Epithelial cell of prostate (primary cell): Measurements from ENCODE around the gene CACNA2D1.

Experiments used
- DNase-seq: peaks from one replicate; pipeline ENCODE4 v3.0.0-alpha.2; 2011; ENCODE audit warnings: low read depth, low spot score
- H3K27ac ChIP-seq: fragments of 450-650 bp; 2 replicates; pipeline ENCODE4 v1.5.1; 2017; ENCODE audit warnings: mild to moderate bottlenecking

CACNA2D1 gene

GRCh38 chr7:82293467-82293866 is 150.1 kb downstream of the CACNA2D1 start:
- DNase-seq: no peak
- H3K27ac ChIP-seq: no peak overlapping the region

- no peak overlapping the region for H3K27ac ChIP-seq
- no peak for DNase-seq
These were observed 151.6 kb downstream of the CACNA2D1 start for GRCh38 chr7:82291931-82292330.

- no peak for DNase-seq
- H3K27ac ChIP-seq: no peak overlapping the region
These were observed 153.7 kb downstream of the CACNA2D1 start for GRCh38 chr7:82289889-82290288.

- DNase-seq: no peak
- no peak overlapping the region for H3K27ac ChIP-seq
These were observed 154.4 kb downstream of the CACNA2D1 start for GRCh38 chr7:82289152-82289535.

GRCh38 chr7:82286798-82287140 is 156.8 kb downstream of the CACNA2D1 start:
- H3K27ac ChIP-seq: no peak overlapping the region
- DNase-seq: no peak

- DNase-seq: no peak
- no peak overlapping the region for H3K27ac ChIP-seq
These were observed 157.3 kb downstream of the CACNA2D1 start for GRCh38 chr7:82286096-82286797.

GRCh38 chr7:82284936-82285519 is 158.5 kb downstream of the CACNA2D1 start:
- H3K27ac ChIP-seq: no peak overlapping the region
- DNase-seq: no peak

GRCh38 chr7:82275342-82275741 is 168.2 kb downstream of the CACNA2D1 start:
- no peak overlapping the region for H3K27ac ChIP-seq
- DNase-seq: no peak

- no peak overlapping the region for H3K27ac ChIP-seq
- no peak for DNase-seq
These were observed 168.9 kb downstream of the CACNA2D1 start for GRCh38 chr7:82274681-82275080.

- no peak overlapping the region for H3K27ac ChIP-seq
- no peak for DNase-seq
These were observed 169.7 kb downstream of the CACNA2D1 start for GRCh38 chr7:82273886-82274285.

GRCh38 chr7:82270870-82271269 is 172.7 kb downstream of the CACNA2D1 start:
- no peak overlapping the region for H3K27ac ChIP-seq
- DNase-seq: no peak

GRCh38 chr7:82268632-82269031 is 174.9 kb downstream of the CACNA2D1 start:
- no peak for DNase-seq
- H3K27ac ChIP-seq: no peak overlapping the region

GRCh38 chr7:82266081-82266480 is 177.5 kb downstream of the CACNA2D1 start:
- no peak overlapping the region for H3K27ac ChIP-seq
- DNase-seq: no peak

- H3K27ac ChIP-seq: no peak overlapping the region
- DNase-seq: no peak
These were observed 178.7 kb downstream of the CACNA2D1 start for GRCh38 chr7:82264783-82265305.

- no peak for DNase-seq
- H3K27ac ChIP-seq: no peak overlapping the region
These were observed 179.4 kb downstream of the CACNA2D1 start for GRCh38 chr7:82263920-82264782.

- DNase-seq: no peak
These were observed 185.4 kb downstream of the CACNA2D1 start for GRCh38 chr7:82258181-82258580.

GRCh38 chr7:82257118-82257695 is 186.4 kb downstream of the CACNA2D1 start:
- DNase-seq: no peak
- H3K27ac ChIP-seq: no peak overlapping the region

More at GRCh38 chr7:82258181-82258580, 185.4 kb downstream of the CACNA2D1 start:
- H3K27ac ChIP-seq: no peak overlapping the region

- DNase-seq: no peak
- no peak overlapping the region for H3K27ac ChIP-seq
These were observed 187.9 kb downstream of the CACNA2D1 start for GRCh38 chr7:82255706-82256105.

GRCh38 chr7:82250598-82250997 is 193.0 kb downstream of the CACNA2D1 start:
- no peak overlapping the region for H3K27ac ChIP-seq
- no peak for DNase-seq

GRCh38 chr7:82249979-82250378 is 193.6 kb downstream of the CACNA2D1 start:
- no peak for DNase-seq
- H3K27ac ChIP-seq: no peak overlapping the region
